HG02938 (cell line): ENCODE measurements around the gene ANK3.
"Not testable (repeated sequence)": the region's sequence is repeated elsewhere in the genome, so short reads cannot be mapped to it uniquely, and the experiment has no call there.

Experiments
- ATAC-seq: cut with Tn5 transposase; IDR thresholded peaks from one replicate; pipeline ENCODE4 v1.9.1; 2021; ENCODE audit warnings: mild to moderate bottlenecking, moderate library complexity; ENCODE audit not compliant: unreplicated experiment

The ANK3 gene

GRCh38 chr10:60043561-60044241 is 346.0 kb downstream of the ANK3 start:
- ATAC-seq: no peak

DNA sequence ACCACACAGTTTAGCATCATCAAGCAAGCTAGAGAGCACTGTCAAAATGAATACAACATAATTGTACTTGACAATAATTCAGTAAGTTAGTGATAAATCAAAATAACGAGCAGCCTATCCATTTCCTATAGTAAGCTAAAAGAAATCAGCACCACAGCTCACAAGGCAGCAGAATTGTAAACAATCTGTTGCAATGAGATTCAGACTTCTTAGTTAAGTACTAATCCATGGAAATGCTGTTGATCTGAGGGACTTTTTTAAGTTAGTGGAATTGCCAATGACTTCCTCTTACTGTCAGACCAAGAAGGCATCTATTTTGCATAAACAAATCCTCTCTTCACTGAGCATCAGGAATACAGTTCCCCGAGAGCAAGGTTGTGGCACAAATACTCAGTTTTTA is 346.8 kb downstream of the ANK3 start:
- no peak for ATAC-seq

DNA sequence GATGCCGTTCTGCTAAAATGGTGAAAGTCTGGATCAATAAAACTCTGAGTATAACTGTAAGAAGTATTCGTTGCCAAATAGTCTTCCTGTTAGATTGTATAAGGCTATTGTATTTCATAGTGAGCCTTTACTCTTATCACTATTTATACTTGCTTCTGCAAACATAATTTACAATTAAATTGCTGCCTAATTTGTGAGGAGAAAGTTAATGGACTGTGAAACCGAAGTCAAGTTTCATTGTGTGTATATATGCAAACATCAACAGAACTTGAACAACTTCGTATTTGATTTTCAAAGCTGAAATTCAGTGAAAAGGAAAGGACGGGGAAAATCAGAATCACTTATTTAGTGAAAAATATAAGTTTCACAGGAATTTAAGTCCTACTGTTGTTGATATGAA is 347.4 kb downstream of the ANK3 start:
- no peak for ATAC-seq

GRCh38 chr10:60041489-60042133 is 348.1 kb downstream of the ANK3 start:
- no peak for ATAC-seq

- no peak for ATAC-seq
These were observed 349.5 kb downstream of the ANK3 start for GRCh38 chr10:60040014-60040662.

- ATAC-seq: no peak
These were observed 353.7 kb downstream of the ANK3 start for GRCh38 chr10:60035984-60036383.

- not testable (repeated sequence) for ATAC-seq
These were observed 354.3 kb downstream of the ANK3 start for GRCh38 chr10:60035375-60035774.

DNA sequence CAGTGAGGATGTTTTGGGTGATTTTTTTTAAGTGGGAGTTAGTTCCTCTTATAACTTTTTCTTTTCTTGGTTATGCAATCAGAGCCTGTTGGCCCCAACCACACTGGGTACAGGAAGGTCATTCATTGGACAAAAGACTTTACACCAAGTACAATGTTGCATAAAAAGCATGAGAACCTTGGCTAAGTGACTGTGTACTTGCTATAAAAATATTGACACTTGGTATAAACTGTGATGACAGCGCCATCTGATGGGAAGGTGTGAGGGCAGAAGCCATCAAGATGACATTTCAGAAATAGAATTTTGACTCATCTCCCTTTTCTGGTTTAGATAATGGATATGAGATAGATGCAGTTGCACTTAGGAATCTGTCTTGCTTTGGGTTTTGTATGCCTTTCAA is 357.0 kb downstream of the ANK3 start:
- ATAC-seq: peak; percentile 50

GRCh38 chr10:60031664-60032063 is 358.0 kb downstream of the ANK3 start:
- ATAC-seq: peak; percentile 50

DNA sequence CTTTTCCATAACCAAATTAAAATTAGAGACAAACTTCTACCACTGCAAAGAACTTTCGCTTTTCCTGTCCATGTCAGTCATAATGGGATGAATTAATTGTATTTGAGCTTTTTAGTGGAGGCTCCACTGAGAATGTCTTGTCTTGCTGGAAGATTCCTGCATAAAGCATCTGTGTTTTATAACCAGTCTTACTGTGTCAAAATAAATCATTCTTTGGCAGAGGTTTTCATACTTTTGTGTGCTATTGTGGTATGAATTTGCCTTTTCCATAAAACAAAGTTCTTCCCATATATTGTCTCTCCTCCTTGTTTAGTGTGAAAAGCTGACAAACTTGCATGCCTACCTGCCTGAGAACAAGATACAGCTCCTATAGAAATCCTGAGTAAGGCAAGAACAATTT is 358.5 kb downstream of the ANK3 start:
- no peak for ATAC-seq

DNA sequence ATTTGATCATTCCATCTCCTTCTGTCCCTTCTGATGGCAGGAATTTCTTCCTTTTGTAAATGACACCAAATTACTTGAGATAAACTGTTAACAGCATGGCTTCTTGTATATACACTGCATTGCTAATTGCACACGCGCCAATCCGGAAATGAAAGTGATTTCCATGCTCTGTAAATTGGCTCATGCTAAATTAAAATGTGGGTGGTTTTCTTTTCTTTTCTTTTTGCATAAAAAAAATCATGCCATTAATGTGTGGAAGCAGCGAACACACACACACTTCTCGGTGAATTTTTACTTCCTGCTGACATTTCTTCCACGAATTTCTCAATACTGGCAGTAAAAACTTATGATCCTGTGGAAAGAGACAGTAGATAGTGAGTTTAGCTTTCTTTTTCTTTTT is 360.2 kb downstream of the ANK3 start:
- ATAC-seq: no peak

- ATAC-seq: no peak
These were observed 361.6 kb downstream of the ANK3 start for GRCh38 chr10:60028081-60028480.

DNA sequence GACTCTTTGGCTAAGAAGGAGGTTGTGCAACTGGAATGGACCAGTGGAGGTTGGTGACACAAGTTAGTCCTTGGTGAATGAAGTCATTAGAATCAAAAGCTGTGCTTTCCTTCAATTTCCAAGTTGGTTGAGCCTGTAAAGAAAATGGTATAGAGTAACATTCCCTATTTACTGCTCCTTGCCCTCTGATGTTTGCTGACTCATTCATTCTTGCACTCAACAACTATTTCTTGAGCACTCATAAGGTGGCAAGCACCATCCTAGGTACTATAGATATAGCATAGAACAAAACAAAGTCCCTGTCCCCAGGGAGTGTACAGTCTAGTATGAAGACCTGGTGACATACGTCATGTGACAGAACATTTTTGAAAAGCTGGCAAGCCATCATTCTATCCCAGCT is 364.4 kb downstream of the ANK3 start:
- no peak for ATAC-seq

DNA sequence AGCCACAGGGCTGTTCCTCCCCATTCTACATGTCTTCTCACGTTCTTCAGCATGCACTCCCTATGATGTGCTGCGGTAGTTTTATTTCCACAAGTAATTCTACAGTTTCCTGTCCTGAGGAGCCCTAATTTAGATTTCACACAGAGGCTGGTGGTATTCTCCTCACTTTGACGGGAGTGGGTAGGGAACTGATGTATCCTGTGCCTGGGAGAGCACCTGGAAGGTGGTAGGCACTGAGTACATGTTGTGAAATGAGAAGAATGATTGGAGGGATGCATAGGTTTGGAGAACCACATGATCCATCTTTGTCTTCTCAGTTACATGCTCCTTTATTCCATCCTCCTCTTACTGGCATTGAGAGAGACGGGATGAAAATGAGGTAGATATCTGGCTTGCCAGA is 365.2 kb downstream of the ANK3 start:
- no peak for ATAC-seq

GRCh38 chr10:60023155-60023877 is 366.4 kb downstream of the ANK3 start:
- ATAC-seq: no peak

GRCh38 chr10:60021361-60021760 is 368.3 kb downstream of the ANK3 start:
- ATAC-seq: no peak

- no peak for ATAC-seq
These were observed 372.9 kb downstream of the ANK3 start for GRCh38 chr10:60016794-60017193.

GRCh38 chr10:60009710-60010383 is 379.8 kb downstream of the ANK3 start:
- ATAC-seq: no peak

- no peak for ATAC-seq
These were observed 380.4 kb downstream of the ANK3 start for GRCh38 chr10:60009276-60009675.

- ATAC-seq: no peak
These were observed 380.9 kb downstream of the ANK3 start for GRCh38 chr10:60008816-60009215.

DNA sequence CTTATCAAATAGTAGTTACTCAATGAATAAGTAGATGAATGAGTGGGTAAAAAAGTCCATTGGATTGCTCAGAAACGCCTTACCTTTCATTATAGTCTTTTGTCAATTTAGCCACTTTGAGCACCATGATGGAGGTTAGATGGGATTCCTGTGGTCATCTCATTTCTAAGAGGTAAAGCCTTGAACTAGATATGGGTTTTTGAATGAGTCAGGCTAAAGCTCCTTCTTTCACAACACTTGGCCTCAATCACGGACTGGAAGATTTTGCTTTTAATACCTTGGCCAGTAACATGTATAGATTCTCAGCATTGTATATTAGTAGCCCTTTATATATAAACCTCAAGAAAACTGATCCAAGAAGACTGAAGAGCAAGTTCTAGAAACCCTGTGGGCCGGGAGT is 383.6 kb downstream of the ANK3 start:
- no peak for ATAC-seq
